ENCODE data around the gene NSMF. TPM values are rescaled to one million over a fixed set of nuclear protein-coding genes. Genes with fewer than 3 reads are reported as not detected.
A peak's percentile ranks its signal among the peaks of the same experiment; 100 is the strongest.

Gene NSMF
- polyA plus RNA-seq, 1 experiment, result 35.7 TPM

- CTCF ChIA-PET, result no interaction called here
Measured at GRCh38 chr9:137484551-137485315, 25.6 kb upstream of the NSMF start.

GRCh38 chr9:137482094-137482781 is 23.1 kb upstream of the NSMF start:
- Histone ChIP-seq H3K27me3 (ENCODE audit: control insufficient read depth, insufficient read depth, low read length) (no peaks in the 10 kb centered on the region), H3K4me3 (ENCODE audit: low read depth, low read length) (no peak overlapping the region), H3K36me3 (ENCODE audit: control insufficient read depth, insufficient read depth, low read length) (no peaks in the 10 kb centered on the region)
- POLR2A ChIA-PET, result no interaction called here
- CTCF ChIA-PET, result interaction anchor here (1.0 to 1.1 kb wide), 4 partner anchors 22 to 59 kb away, joined by 3 read pairs; partner anchors contain the start of genes EXD3 and NOXA1
- peak; percentile 84 for DNase-seq (ENCODE audit: low read depth)
- TF ChIP-seq, protein P1, sequence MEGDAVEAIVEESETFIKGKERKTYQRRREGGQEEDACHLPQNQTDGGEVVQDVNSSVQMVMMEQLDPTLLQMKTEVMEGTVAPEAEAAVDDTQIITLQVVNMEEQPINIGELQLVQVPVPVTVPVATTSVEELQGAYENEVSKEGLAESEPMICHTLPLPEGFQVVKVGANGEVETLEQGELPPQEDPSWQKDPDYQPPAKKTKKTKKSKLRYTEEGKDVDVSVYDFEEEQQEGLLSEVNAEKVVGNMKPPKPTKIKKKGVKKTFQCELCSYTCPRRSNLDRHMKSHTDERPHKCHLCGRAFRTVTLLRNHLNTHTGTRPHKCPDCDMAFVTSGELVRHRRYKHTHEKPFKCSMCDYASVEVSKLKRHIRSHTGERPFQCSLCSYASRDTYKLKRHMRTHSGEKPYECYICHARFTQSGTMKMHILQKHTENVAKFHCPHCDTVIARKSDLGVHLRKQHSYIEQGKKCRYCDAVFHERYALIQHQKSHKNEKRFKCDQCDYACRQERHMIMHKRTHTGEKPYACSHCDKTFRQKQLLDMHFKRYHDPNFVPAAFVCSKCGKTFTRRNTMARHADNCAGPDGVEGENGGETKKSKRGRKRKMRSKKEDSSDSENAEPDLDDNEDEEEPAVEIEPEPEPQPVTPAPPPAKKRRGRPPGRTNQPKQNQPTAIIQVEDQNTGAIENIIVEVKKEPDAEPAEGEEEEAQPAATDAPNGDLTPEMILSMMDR (IDR thresholded peaks at IDR 0.05; ENCODE audit: insufficient read depth, low read depth, low read length), result no peak

More at GRCh38 chr9:137484551-137485315, 25.6 kb upstream of the NSMF start:
- POLR2A ChIA-PET, result no interaction called here
- DNase-seq (ENCODE audit: low read depth), result no peak
- H3K36me3 ChIP-seq (ENCODE audit: control insufficient read depth, insufficient read depth, low read length), result no peaks in the 10 kb centered on the region
- H3K27me3 ChIP-seq (ENCODE audit: control insufficient read depth, insufficient read depth, low read length), result no peaks in the 10 kb centered on the region
- no peak overlapping the region for H3K4me3 ChIP-seq (ENCODE audit: low read depth, low read length)
- TF ChIP-seq, protein P1 (IDR thresholded peaks at IDR 0.05; ENCODE audit: insufficient read depth, low read depth, low read length), result no peak

- no peak overlapping the region for H3K4me3 ChIP-seq (ENCODE audit: low read depth, low read length)
- no peak for DNase-seq (ENCODE audit: low read depth)
- H3K27me3 ChIP-seq (ENCODE audit: control insufficient read depth, insufficient read depth, low read length), result no peaks in the 10 kb centered on the region
- CTCF ChIA-PET, result no interaction called here
- POLR2A ChIA-PET, result no interaction called here
- H3K36me3 ChIP-seq (ENCODE audit: control insufficient read depth, insufficient read depth, low read length), result no peaks in the 10 kb centered on the region
- TF ChIP-seq, protein P1 (IDR thresholded peaks at IDR 0.05; ENCODE audit: insufficient read depth, low read depth, low read length), result no peak
Measured at GRCh38 chr9:137480686-137481683, 21.9 kb upstream of the NSMF start.

DNA sequence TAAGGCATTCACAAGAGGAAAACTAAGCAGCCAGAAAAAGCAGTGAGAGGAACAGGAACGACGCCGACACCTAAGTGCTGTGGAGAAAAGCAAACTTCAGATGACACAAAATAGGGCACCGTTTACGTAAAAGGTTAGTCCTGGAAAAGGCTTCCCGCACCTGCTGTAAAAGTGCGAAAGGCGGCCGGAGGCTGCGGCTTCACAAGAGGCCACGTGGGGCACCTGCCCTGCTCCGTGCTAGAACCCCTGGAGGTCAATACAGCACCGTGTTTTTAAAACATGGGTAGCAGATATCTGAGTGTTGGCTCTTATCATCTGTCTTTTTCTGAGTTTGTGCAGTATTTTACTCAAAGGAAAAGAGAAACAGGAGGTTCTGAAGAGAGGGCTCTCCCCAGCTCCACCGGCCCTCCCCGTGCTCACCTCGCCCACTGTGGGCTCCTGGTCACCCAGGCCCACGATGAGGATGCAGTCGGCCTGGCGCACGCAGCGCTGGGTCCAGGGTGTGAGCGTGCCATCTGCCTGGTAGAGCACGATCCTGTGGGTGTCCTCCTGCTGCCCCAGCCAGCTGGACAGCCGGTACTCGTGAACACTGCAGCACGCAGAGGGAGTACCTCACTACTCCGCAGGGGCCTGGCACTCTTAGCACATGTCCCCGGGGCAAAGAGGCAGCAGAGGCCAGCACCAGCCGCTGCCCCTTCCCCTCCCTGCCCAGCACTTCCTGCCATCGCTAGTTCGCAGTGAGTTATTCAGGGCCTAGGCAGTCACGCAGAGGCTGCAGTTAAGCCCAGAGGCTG is 21.0 kb upstream of the NSMF start:
- ChIA-PET POLR2A (no interaction called here), CTCF (no interaction called here)

More for the DNA sequence above, 21.0 kb upstream of the NSMF start:
- DNase-seq (ENCODE audit: low read depth), result no peak
- Histone ChIP-seq H3K4me3 (ENCODE audit: low read depth, low read length) (no peak overlapping the region), H3K27me3 (ENCODE audit: control insufficient read depth, insufficient read depth, low read length) (no peaks in the 10 kb centered on the region), H3K36me3 (ENCODE audit: control insufficient read depth, insufficient read depth, low read length) (no peaks in the 10 kb centered on the region)
- TF ChIP-seq, protein P1 (IDR thresholded peaks at IDR 0.05; ENCODE audit: insufficient read depth, low read depth, low read length), result no peak
